Ishikawa (cell line): ENCODE results near the gene ABLIM2.
A peak's percentile ranks its signal among the peaks of the same experiment; 100 is the strongest.

Experiments
- CEBPB ChIP-seq: IDR thresholded peaks from 2 replicates; pipeline ENCODE4 v1.6.1; 2012
- CREB1 ChIP-seq: IDR thresholded peaks from 2 replicates; pipeline ENCODE4 v1.6.1; 2012; ENCODE audit warnings: low read depth
- EGR1 ChIP-seq: IDR thresholded peaks from 2 replicates; pipeline ENCODE4 v1.6.1; 2012
- EP300 ChIP-seq: IDR thresholded peaks from 2 replicates; pipeline ENCODE4 v1.6.1; 2012; ENCODE audit warnings: borderline replicate concordance
- FOXM1 ChIP-seq: IDR thresholded peaks from 2 replicates; pipeline ENCODE4 v1.6.1; 2012; ENCODE audit warnings: low read depth, borderline replicate concordance
- MAX ChIP-seq: IDR thresholded peaks from 2 replicates; pipeline ENCODE4 v1.6.1; 2012
- NFIC ChIP-seq: IDR thresholded peaks from 2 replicates; pipeline ENCODE4 v1.6.1; 2012
- RAD21 ChIP-seq: IDR thresholded peaks from 2 replicates; pipeline ENCODE4 v1.6.1; 2012; ENCODE audit warnings: low read depth
- REST ChIP-seq: IDR thresholded peaks from 2 replicates; pipeline ENCODE4 v1.6.1; 2012; ENCODE audit warnings: low read depth, mild to moderate bottlenecking
- TAF1 ChIP-seq: IDR thresholded peaks from 2 replicates; pipeline ENCODE4 v1.6.1; 2012; ENCODE audit warnings: low read depth, mild to moderate bottlenecking
- TCF12 ChIP-seq: IDR thresholded peaks from 2 replicates; pipeline ENCODE4 v1.6.1; 2012; ENCODE audit warnings: low read depth
- TEAD4 ChIP-seq: IDR thresholded peaks from 2 replicates; pipeline ENCODE4 v1.6.1; 2012
- USF1 ChIP-seq: IDR thresholded peaks from 2 replicates; pipeline ENCODE4 v1.6.1; 2012
- YY1 ChIP-seq: IDR thresholded peaks from 2 replicates; pipeline ENCODE4 v1.6.1; 2012; ENCODE audit warnings: low read depth
- ZBTB7A ChIP-seq: IDR thresholded peaks from 2 replicates; pipeline ENCODE4 v1.6.1; 2012; ENCODE audit warnings: low read depth

Gene ABLIM2

GRCh38 chr4:8090312-8090711, 68.3 kb downstream of the ABLIM2 start:
- no peak for TF ChIP-seq YY1
- TF ChIP-seq TAF1, result no peak
- no peak for TF ChIP-seq CREB1
- peak; percentile 32; the same call in 1 of the 2 replicates for TF ChIP-seq TEAD4
- TF ChIP-seq NFIC, result peak; percentile 29; the same call in 1 of the 2 replicates

GRCh38 chr4:8089862-8090261, 68.8 kb downstream of the ABLIM2 start:
- TF ChIP-seq TCF12 (no peak), NFIC (no peak), USF1 (no peak), CREB1 (no peak), TEAD4 (no peak), EP300 (no peak), MAX (no peak), RAD21 (no peak), EGR1 (no peak), TAF1 (no peak), ZBTB7A (no peak), YY1 (no peak)

- TF ChIP-seq CEBPB, result no peak
- TF ChIP-seq MAX, result peak; percentile 56
Observed at GRCh38 chr4:8088966-8089491, 69.6 kb downstream of the ABLIM2 start.

GRCh38 chr4:8087921-8088495, 70.6 kb downstream of the ABLIM2 start:
- TF ChIP-seq EP300 (no peak), CEBPB (no peak), TAF1 (no peak), REST (no peak), NFIC (no peak), YY1 (no peak), ZBTB7A (no peak), MAX (no peak), EGR1 (no peak), CREB1 (no peak), FOXM1 (no peak), USF1 (no peak), TEAD4 (no peak), TCF12 (no peak), RAD21 (no peak)

GRCh38 chr4:8086783-8087445, 71.7 kb downstream of the ABLIM2 start:
- no peak for TF ChIP-seq USF1
- no peak for TF ChIP-seq REST
- TF ChIP-seq EP300, result no peak
- TF ChIP-seq TCF12, result no peak
- TF ChIP-seq YY1, result no peak
- no peak for TF ChIP-seq MAX
- TF ChIP-seq TAF1, result no peak
- no peak for TF ChIP-seq CREB1
- no peak for TF ChIP-seq RAD21
- TF ChIP-seq EGR1, result no peak
- TF ChIP-seq NFIC, result no peak
- no peak for TF ChIP-seq CEBPB
- TF ChIP-seq FOXM1, result no peak
- TF ChIP-seq TEAD4, result no peak
